SK-N-SH treated with all-trans-retinoic acid at 6 μM for 48 hours (cell line): ENCODE results near the gene S100A2.

Experiments
- ARNTL ChIP-seq: fragments of 450-650 bp; formaldehyde crosslinking; IDR thresholded peaks from 2 replicates; pipeline ENCODE4 v1.5.0; 2020; ENCODE audit warnings: low read depth, mild to moderate bottlenecking, moderate library complexity, borderline replicate concordance
- BACH2 ChIP-seq: fragments of 250-450 bp; sonication (Bioruptor Pico); IDR thresholded peaks from 2 replicates; pipeline ENCODE4 v1.9.0; 2021; ENCODE audit warnings: mild to moderate bottlenecking, borderline replicate concordance
- CSDC2 ChIP-seq: fragments of 250-450 bp; sonication (Bioruptor Pico); IDR thresholded peaks from 2 replicates; pipeline ENCODE4 v1.5.0; 2020; ENCODE audit warnings: mild to moderate bottlenecking, moderate library complexity
- CSRNP3 ChIP-seq: fragments of 250-450 bp; sonication (Bioruptor Pico); IDR thresholded peaks from 2 replicates; pipeline ENCODE4 v1.5.1; 2021; ENCODE audit warnings: mild to moderate bottlenecking, moderate library complexity
- ESRRG ChIP-seq: fragments of 250-450 bp; sonication (Bioruptor Pico); IDR thresholded peaks from 2 replicates; pipeline ENCODE4 v1.6.1; 2021; ENCODE audit warnings: mild to moderate bottlenecking
- ISL1 ChIP-seq: fragments of 250-450 bp; sonication (Bioruptor Pico); IDR thresholded peaks from 2 replicates; pipeline ENCODE4 v2.1.2; 2022; ENCODE audit warnings: mild to moderate bottlenecking, moderate library complexity
- OSR1 ChIP-seq: fragments of 250-450 bp; sonication (Bioruptor Pico); IDR thresholded peaks from 2 replicates; pipeline ENCODE4 v1.8.0; 2022; ENCODE audit warnings: moderate library complexity, mild to moderate bottlenecking, inconsistent platforms
- SNAI2 ChIP-seq: fragments of 250-450 bp; sonication (Bioruptor Pico); IDR thresholded peaks from 2 replicates; pipeline ENCODE4 v1.5.0; 2020; ENCODE audit warnings: mild to moderate bottlenecking, moderate library complexity
- ZFP3 ChIP-seq: fragments of 250-450 bp; sonication (Bioruptor Pico); IDR thresholded peaks from 2 replicates; pipeline ENCODE4 v1.5.0; 2020; ENCODE audit warnings: mild to moderate bottlenecking, moderate library complexity
- ZNF565 ChIP-seq: fragments of 450-650 bp; formaldehyde crosslinking; conservative IDR thresholded peaks from 2 replicates; pipeline ENCODE4 v1.5.0; 2020; ENCODE audit warnings: low read depth, mild to moderate bottlenecking, moderate library complexity
- ZNF8 ChIP-seq: fragments of 450-650 bp; formaldehyde crosslinking; IDR thresholded peaks from 2 replicates; pipeline ENCODE4 v1.5.0; 2020; ENCODE audit warnings: mild to moderate bottlenecking, moderate library complexity
- TF ChIP-seq, protein P1 (sequence below): fragments of 250-450 bp; sonication (Bioruptor Pico); IDR thresholded peaks from 2 replicates; pipeline ENCODE4 v1.8.0; 2020; ENCODE audit warnings: mild to moderate bottlenecking, moderate library complexity, borderline replicate concordance

- TF ChIP-seq ARNTL = no peak
- TF ChIP-seq CSDC2 = no peak
- TF ChIP-seq ESRRG (CRISPR knock-in tag) = no peak
- no peak for TF ChIP-seq ISL1 (CRISPR knock-in tag)
- TF ChIP-seq BACH2 (CRISPR knock-in tag) = no peak
- TF ChIP-seq, protein P1, sequence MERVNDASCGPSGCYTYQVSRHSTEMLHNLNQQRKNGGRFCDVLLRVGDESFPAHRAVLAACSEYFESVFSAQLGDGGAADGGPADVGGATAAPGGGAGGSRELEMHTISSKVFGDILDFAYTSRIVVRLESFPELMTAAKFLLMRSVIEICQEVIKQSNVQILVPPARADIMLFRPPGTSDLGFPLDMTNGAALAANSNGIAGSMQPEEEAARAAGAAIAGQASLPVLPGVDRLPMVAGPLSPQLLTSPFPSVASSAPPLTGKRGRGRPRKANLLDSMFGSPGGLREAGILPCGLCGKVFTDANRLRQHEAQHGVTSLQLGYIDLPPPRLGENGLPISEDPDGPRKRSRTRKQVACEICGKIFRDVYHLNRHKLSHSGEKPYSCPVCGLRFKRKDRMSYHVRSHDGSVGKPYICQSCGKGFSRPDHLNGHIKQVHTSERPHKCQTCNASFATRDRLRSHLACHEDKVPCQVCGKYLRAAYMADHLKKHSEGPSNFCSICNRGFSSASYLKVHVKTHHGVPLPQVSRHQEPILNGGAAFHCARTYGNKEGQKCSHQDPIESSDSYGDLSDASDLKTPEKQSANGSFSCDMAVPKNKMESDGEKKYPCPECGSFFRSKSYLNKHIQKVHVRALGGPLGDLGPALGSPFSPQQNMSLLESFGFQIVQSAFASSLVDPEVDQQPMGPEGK (CRISPR knock-in tag) = no peak
- no peak for TF ChIP-seq ZNF565 (CRISPR knock-in tag)
- no peak for TF ChIP-seq OSR1 (CRISPR knock-in tag)
- TF ChIP-seq SNAI2 (CRISPR knock-in tag) = no peak
- TF ChIP-seq ZFP3 = no peak
- TF ChIP-seq CSRNP3 (CRISPR knock-in tag) = no peak
- no peak for TF ChIP-seq ZNF8 (CRISPR knock-in tag)
Measured at GRCh38 chr1:153607381-153607780, 41.7 kb upstream of the S100A2 start.
